ENCODE data around the gene SERINC5.
"Not testable (repeated sequence)": the region's sequence is repeated elsewhere in the genome, so short reads cannot be mapped to it uniquely, and the experiment has no call there.

SERINC5 gene

GRCh38 chr5:80191397-80191796 lies 64.5 kb downstream of the SERINC5 start:
- Mint-ChIP-seq H3K36me3 (peaks cover 11% of the 10 kb centered on the region), H3K9me3 (no peaks in the 10 kb centered on the region), H3K4me1 (peaks cover 20% of the 10 kb centered on the region), H3K4me3 (no peak overlapping the region), H3K27me3 (no peaks in the 10 kb centered on the region), H3K27ac (peak overlapping the region; percentile 47)
- ATAC-seq (ENCODE audit: low read depth), result no peak
- no peak for DNase-seq (ENCODE audit: low spot score in 2 of 2)

- H3K4me1 Mint-ChIP-seq, result peaks cover 20% of the 10 kb centered on the region
- H3K36me3 Mint-ChIP-seq, result peaks cover 7% of the 10 kb centered on the region
- DNase-seq (ENCODE audit: low spot score in 2 of 2) (no peak), ATAC-seq (ENCODE audit: low read depth) (peak; percentile 29)
- no peaks in the 10 kb centered on the region for H3K27me3 Mint-ChIP-seq
- H3K27ac Mint-ChIP-seq, result peak overlapping the region; percentile 47
- H3K4me3 Mint-ChIP-seq, result no peak overlapping the region
- H3K9me3 Mint-ChIP-seq, result no peaks in the 10 kb centered on the region
Measured at GRCh38 chr5:80190960-80191359, 64.9 kb downstream of the SERINC5 start.

DNA sequence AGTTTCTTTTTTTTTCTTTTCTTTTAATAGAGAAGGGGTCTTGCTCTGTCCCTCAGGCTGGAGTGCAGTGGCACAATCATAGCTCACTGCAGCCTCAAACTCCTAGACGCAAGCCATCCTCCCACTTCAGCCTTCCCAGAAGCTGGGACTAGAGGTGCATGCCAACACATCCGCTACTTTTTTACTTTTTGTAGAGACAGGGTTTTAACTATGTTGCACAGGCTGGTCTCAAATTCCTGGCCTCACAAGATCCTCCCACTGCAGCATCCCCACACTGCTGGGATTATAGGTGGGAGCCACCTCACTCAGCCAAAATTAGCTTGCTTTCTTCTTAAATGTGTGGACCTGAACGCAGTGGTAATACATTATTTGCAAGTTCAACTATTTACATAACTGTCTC lies 66.1 kb downstream of the SERINC5 start:
- H3K36me3 Mint-ChIP-seq, result peaks cover 2% of the 10 kb centered on the region
- H3K9me3 Mint-ChIP-seq, result no peaks in the 10 kb centered on the region
- H3K27ac Mint-ChIP-seq, result no peak overlapping the region
- DNase-seq (ENCODE audit: low spot score in 2 of 2) (no peak), ATAC-seq (ENCODE audit: low read depth) (no peak)
- H3K4me1 Mint-ChIP-seq, result peaks cover 20% of the 10 kb centered on the region
- no peaks in the 10 kb centered on the region for H3K27me3 Mint-ChIP-seq
- no peak overlapping the region for H3K4me3 Mint-ChIP-seq

DNA sequence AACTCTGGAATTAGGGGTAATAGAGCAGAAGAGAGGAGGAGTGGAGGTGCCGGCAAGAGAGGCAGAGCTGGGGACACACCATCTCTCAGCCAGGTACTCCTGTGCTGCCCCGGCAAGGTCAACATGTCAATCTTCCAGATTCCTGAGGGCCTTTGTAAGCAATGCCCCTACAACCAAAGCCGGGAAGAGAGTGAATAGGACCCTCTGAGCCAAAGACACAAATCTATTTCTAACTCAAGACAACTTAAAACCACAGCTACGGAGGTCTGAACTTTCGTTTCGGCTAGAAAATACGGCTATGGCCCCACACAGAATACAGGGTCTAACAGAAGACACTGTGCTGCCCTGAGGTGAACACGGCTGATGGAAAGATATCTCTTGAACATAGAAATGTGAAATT lies 66.6 kb downstream of the SERINC5 start:
- no peaks in the 10 kb centered on the region for H3K27me3 Mint-ChIP-seq
- peaks cover 2% of the 10 kb centered on the region for H3K36me3 Mint-ChIP-seq
- H3K4me1 Mint-ChIP-seq, result peaks cover 21% of the 10 kb centered on the region
- peak overlapping the region; percentile 69 for H3K4me3 Mint-ChIP-seq
- H3K9me3 Mint-ChIP-seq, result no peaks in the 10 kb centered on the region
- H3K27ac Mint-ChIP-seq, result peak overlapping the region; percentile 62
- DNase-seq (ENCODE audit: low spot score in 2 of 2) (no peak), ATAC-seq (ENCODE audit: low read depth) (no peak)

- Mint-ChIP-seq H3K4me3 (no peak overlapping the region), H3K27ac (no peak overlapping the region)
- no peak for DNase-seq (ENCODE audit: low spot score in 2 of 2)
Measured at GRCh38 chr5:80187421-80188090, 68.3 kb downstream of the SERINC5 start.

DNA sequence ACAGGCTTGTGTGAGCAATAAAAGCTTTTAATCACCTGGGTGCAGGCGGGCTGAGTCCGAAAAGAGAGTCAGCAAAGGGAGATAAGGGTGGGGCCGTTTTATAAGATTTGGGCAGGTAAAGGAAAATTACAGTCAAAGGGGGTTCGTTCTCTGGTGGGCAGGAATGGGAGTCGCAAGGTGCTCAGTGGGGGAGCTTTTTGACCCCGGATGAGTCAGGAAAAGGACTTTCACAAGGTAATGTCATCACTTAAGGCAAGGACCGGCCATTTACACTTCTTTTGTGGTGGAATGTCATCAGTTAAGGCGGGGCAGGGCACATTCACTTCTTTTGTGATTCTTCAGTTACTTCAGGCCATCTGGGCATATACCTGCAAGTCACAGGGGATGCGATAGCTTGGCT lies 70.3 kb downstream of the SERINC5 start:
- H3K9me3 Mint-ChIP-seq; H3K36me3 Mint-ChIP-seq; H3K27ac Mint-ChIP-seq; DNase-seq (ENCODE audit: low spot score in 2 of 2); H3K27me3 Mint-ChIP-seq; ATAC-seq (ENCODE audit: low read depth); H3K4me3 Mint-ChIP-seq: not testable (repeated sequence)
- H3K4me1 Mint-ChIP-seq, result peaks cover 23% of the 10 kb centered on the region

More at GRCh38 chr5:80187421-80188090, 68.3 kb downstream of the SERINC5 start:
- ATAC-seq (ENCODE audit: low read depth), result no peak
- Mint-ChIP-seq H3K27me3 (no peaks in the 10 kb centered on the region), H3K4me1 (peaks cover 23% of the 10 kb centered on the region), H3K9me3 (no peaks in the 10 kb centered on the region), H3K36me3 (no peaks in the 10 kb centered on the region)

- Mint-ChIP-seq H3K9me3 (no peaks in the 10 kb centered on the region), H3K27me3 (no peaks in the 10 kb centered on the region), H3K4me3 (no peak overlapping the region), H3K27ac (no peak overlapping the region), H3K36me3 (no peaks in the 10 kb centered on the region), H3K4me1 (peaks cover 20% of the 10 kb centered on the region)
- DNase-seq (ENCODE audit: low spot score in 2 of 2) (no peak), ATAC-seq (ENCODE audit: low read depth) (no peak)
Measured at GRCh38 chr5:80185095-80185494, 70.8 kb downstream of the SERINC5 start.

- no peak overlapping the region for H3K4me3 Mint-ChIP-seq
- no peak overlapping the region for H3K27ac Mint-ChIP-seq
- peaks cover 20% of the 10 kb centered on the region for H3K4me1 Mint-ChIP-seq
- DNase-seq (ENCODE audit: low spot score in 2 of 2), result no peak
- no peak for ATAC-seq (ENCODE audit: low read depth)
- no peaks in the 10 kb centered on the region for H3K27me3 Mint-ChIP-seq
- H3K36me3 Mint-ChIP-seq, result no peaks in the 10 kb centered on the region
- H3K9me3 Mint-ChIP-seq, result no peaks in the 10 kb centered on the region
Measured at GRCh38 chr5:80184235-80185023, 71.4 kb downstream of the SERINC5 start.

DNA sequence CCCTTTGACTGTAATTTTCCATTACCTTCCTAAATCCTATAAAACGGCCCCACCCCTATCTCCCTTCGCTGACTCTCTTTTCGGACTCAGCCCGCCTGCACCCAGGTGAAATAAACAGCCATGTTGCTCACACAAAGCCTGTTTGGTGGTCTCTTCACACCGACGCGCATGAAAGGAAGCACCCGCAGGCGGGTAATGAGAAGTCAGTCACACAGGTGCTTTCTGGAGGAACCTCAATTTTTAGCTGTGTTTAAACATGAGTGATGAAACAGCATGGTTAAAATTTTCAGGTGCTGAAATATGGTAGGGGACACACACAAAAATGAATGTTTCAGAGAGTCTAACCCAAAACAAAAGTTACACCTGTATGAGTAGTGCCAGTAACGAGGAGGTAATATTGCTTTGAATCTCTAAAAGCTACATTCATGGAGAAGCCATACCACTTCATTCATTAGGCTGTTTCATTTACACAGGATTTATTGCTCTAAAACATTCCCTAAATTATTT lies 72.1 kb downstream of the SERINC5 start:
- Mint-ChIP-seq H3K4me3 (peak overlapping the region; percentile 15), H3K4me1 (peaks cover 18% of the 10 kb centered on the region), H3K27ac (peak overlapping the region; percentile 14)
- not testable (repeated sequence) for DNase-seq (ENCODE audit: low spot score in 2 of 2); H3K27me3 Mint-ChIP-seq; H3K9me3 Mint-ChIP-seq; H3K36me3 Mint-ChIP-seq
- peak; percentile 70 for ATAC-seq (ENCODE audit: low read depth)

DNA sequence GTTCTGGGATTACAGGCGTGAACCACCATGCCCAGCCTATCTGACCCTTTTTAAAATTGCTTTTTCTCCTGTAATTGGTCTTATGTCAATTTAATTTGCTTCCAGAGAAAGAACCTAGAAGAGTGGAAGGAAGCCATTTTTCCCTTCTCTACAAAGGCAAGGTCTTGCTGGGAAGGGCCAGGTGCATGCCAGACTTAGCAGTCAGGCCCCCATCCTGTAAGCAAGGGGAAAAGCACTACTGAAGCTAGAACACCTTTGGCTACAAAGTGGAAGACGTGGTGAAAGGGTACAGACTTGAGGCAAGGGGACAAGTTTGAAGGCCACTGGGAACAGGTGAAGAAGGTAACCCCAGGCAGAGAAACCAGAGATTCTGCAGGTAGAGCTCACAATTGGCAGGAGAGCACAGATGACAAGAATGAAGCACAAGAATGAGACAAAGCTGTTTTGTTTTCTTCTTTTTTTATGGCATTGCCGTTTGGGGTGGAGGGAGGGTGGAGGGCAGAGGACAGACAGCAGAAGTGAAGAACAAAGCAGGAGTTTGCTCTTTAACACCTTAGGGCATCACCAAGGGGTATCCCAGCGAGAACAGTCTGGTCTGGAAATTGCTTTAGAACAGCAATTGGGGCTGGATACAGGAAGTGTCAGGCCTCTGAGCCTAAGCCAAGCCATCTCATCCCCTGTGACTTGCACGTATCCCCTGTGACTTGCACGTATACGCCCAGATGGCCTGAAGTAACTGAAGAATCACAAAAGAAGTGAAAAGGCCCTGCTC lies 72.9 kb downstream of the SERINC5 start:
- no peaks in the 10 kb centered on the region for H3K36me3 Mint-ChIP-seq
- ATAC-seq (ENCODE audit: low read depth), result peak; percentile 24
- no peaks in the 10 kb centered on the region for H3K27me3 Mint-ChIP-seq
- H3K9me3 Mint-ChIP-seq, result no peaks in the 10 kb centered on the region
- H3K4me1 Mint-ChIP-seq, result peaks cover 18% of the 10 kb centered on the region
- no peak for DNase-seq (ENCODE audit: low spot score in 2 of 2)
- peak overlapping the region; percentile 14 for H3K27ac Mint-ChIP-seq
- no peak overlapping the region for H3K4me3 Mint-ChIP-seq

DNA sequence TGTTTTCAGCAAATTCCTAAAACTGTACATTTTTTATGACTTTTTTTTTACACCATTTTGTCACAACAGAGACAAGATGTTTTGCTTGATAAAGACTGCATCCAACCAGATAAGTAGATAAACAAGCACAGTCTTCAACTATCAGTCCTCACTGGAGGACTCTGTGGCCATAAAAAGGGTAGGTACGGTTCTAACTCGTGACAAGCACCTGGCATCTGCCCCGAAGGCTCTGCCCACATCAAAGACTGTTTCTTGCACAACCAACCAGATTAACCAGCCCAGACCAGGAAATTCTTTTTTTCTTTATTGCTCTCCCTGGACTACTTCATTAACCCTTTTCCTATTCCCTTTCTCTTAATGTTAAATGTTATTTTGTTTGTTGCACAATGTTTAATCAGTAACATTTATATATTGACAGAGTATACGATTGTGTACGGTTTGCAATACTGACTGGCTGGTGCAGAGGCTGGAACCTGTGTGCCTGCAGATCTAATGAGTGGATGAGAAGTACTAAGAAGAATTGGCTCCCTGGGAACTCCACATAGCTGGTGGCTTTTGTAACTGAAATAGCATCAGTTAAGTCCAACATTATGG lies 74.1 kb downstream of the SERINC5 start:
- DNase-seq (ENCODE audit: low spot score in 2 of 2), result no peak
- H3K4me1 Mint-ChIP-seq, result peaks cover 16% of the 10 kb centered on the region
- no peaks in the 10 kb centered on the region for H3K9me3 Mint-ChIP-seq
- ATAC-seq (ENCODE audit: low read depth), result peak; percentile 73
- H3K27me3 Mint-ChIP-seq, result no peaks in the 10 kb centered on the region
- peak overlapping the region; percentile 13 for H3K27ac Mint-ChIP-seq
- H3K4me3 Mint-ChIP-seq, result no peak overlapping the region
- peaks cover 4% of the 10 kb centered on the region for H3K36me3 Mint-ChIP-seq

- Mint-ChIP-seq H3K27ac (no peak overlapping the region), H3K27me3 (no peaks in the 10 kb centered on the region), H3K4me3 (no peak overlapping the region), H3K4me1 (peaks cover 7% of the 10 kb centered on the region), H3K9me3 (no peaks in the 10 kb centered on the region), H3K36me3 (peaks cover 23% of the 10 kb centered on the region)
- DNase-seq (ENCODE audit: low spot score in 2 of 2), result no peak
- ATAC-seq (ENCODE audit: low read depth), result no peak
Measured at GRCh38 chr5:80177236-80177635, 78.6 kb downstream of the SERINC5 start.

- no peaks in the 10 kb centered on the region for H3K9me3 Mint-ChIP-seq
- no peak for ATAC-seq (ENCODE audit: low read depth)
- no peak overlapping the region for H3K27ac Mint-ChIP-seq
- peaks cover 26% of the 10 kb centered on the region for H3K36me3 Mint-ChIP-seq
- H3K4me3 Mint-ChIP-seq, result no peak overlapping the region
- DNase-seq (ENCODE audit: low spot score in 2 of 2), result no peak
- no peaks in the 10 kb centered on the region for H3K27me3 Mint-ChIP-seq
- H3K4me1 Mint-ChIP-seq, result no peaks in the 10 kb centered on the region
Measured at GRCh38 chr5:80175337-80175736, 80.5 kb downstream of the SERINC5 start.

DNA sequence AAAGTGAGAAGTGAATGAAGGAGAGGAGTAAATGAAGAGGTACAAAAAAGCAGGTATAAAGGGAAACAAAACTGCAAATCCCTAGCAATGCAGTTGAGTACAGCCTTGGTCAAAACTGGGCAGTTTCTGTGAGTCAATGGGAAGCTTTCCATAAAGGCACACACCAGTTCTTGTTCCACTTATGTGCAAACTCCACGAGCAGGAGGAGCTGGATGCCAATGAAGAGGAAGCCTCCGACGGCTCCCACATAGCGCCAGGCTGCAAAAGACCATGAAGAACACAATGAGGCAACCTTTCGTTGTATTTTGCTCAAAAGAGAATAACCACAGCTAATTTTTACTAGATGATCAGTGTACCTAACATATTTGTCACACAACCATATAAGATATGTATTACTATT lies 81.1 kb downstream of the SERINC5 start:
- H3K27ac Mint-ChIP-seq, result no peak overlapping the region
- H3K27me3 Mint-ChIP-seq, result no peaks in the 10 kb centered on the region
- ATAC-seq (ENCODE audit: low read depth) (no peak), DNase-seq (ENCODE audit: low spot score in 2 of 2) (no peak)
- no peaks in the 10 kb centered on the region for H3K4me1 Mint-ChIP-seq
- peaks cover 31% of the 10 kb centered on the region for H3K36me3 Mint-ChIP-seq
- H3K9me3 Mint-ChIP-seq, result no peaks in the 10 kb centered on the region
- no peak overlapping the region for H3K4me3 Mint-ChIP-seq

All from memory B cell (primary cell).